CD14-positive monocyte (primary cell): ENCODE measurements around the gene LRRC28. TPM values are rescaled to one million over a fixed set of nuclear protein-coding genes. Genes with fewer than 3 reads are reported as not detected.

ENCODE experiments used
- DNase-seq, 3 donors: peaks; one replicate each; pipeline ENCODE4 v3.0.0-alpha.2; 2011 to 2022
- H2AFZ ChIP-seq: 2 replicates; pipeline ENCODE4 v1.6.0; 2012; ENCODE audit warnings: mild to moderate bottlenecking, low read depth, low read length, inconsistent platforms; ENCODE audit not compliant: insufficient read depth, poor library complexity, severe bottlenecking
- H3K27ac ChIP-seq, 2 donors: 1 replicate in 1 of 2; 2 replicates in 1 of 2; pipeline ENCODE4 v1.5.1; 2012 to 2013; ENCODE audit warnings: low read length in 2 of 2, control low read depth in 1 of 2, inconsistent platforms in 1 of 2, low read depth in 1 of 2, mild to moderate bottlenecking in 1 of 2
- H3K27me3 ChIP-seq, 2 donors: one replicate each; pipeline versions ENCODE4 v1.6.0 to v1.6.1; 2011 to 2013; ENCODE audit warnings: low read length in 2 of 2; ENCODE audit not compliant: control insufficient read depth in 2 of 2, insufficient read depth in 2 of 2
- H3K36me3 ChIP-seq, 2 donors: replicated peaks in 1 of 2; 1 replicate in 1 of 2; 2 replicates in 1 of 2; pipeline versions ENCODE4 v1.5.1 to v1.6.1; 2012 to 2013; ENCODE audit warnings: low read length in 2 of 2, control low read depth in 1 of 2, inconsistent platforms in 1 of 2, mild to moderate bottlenecking in 1 of 2; ENCODE audit not compliant: insufficient read depth in 2 of 2, control insufficient read depth in 1 of 2
- H3K4me1 ChIP-seq, 2 donors: 1 replicate in 1 of 2; 2 replicates in 1 of 2; pipeline versions ENCODE4 v1.5.1 to v1.6.1; 2012 to 2013; ENCODE audit warnings: low read length in 2 of 2, control low read depth in 1 of 2, inconsistent platforms in 1 of 2, mild to moderate bottlenecking in 1 of 2, moderate library complexity in 1 of 2; ENCODE audit not compliant: insufficient read depth in 2 of 2, control insufficient read depth in 1 of 2
- H3K4me2 ChIP-seq: replicated peaks from 2 replicates; pipeline ENCODE3; 2012; ENCODE audit warnings: low read length, moderate library complexity, mild to moderate bottlenecking; ENCODE audit not compliant: poor library complexity, severe bottlenecking; ENCODE audit errors: extremely low read depth
- H3K4me3 ChIP-seq, 3 experiments: fragments of 200-600 bp in 1 of 3; sonication (generic) in 1 of 3; replicated peaks in 1 of 3; 1 replicate in 2 of 3; 2 replicates in 1 of 3; pipeline ENCODE4 v1.5.1; 2011 to 2013; ENCODE audit warnings: low read length in 3 of 3, mild to moderate bottlenecking in 3 of 3, control low read depth in 2 of 3, low read depth in 2 of 3, inconsistent platforms in 1 of 3, moderate library complexity in 1 of 3
- H3K79me2 ChIP-seq: 2 replicates; pipeline ENCODE4 v1.6.0; 2012; ENCODE audit warnings: mild to moderate bottlenecking, control low read depth, inconsistent platforms, low read length, moderate library complexity; ENCODE audit not compliant: insufficient read depth
- H3K9ac ChIP-seq: 2 replicates; pipeline ENCODE4 v1.6.0; 2017; ENCODE audit warnings: low read length, mild to moderate bottlenecking; ENCODE audit not compliant: insufficient read depth, poor library complexity, severe bottlenecking
- H3K9me3 ChIP-seq, 2 donors: replicated peaks in 1 of 2; 1 replicate in 1 of 2; 2 replicates in 1 of 2; pipeline versions ENCODE4 v1.5.1 to v1.6.1; 2012 to 2013; ENCODE audit warnings: low read length in 2 of 2, control low read depth in 1 of 2; ENCODE audit not compliant: control insufficient read depth in 1 of 2, insufficient read depth in 1 of 2
- H4K20me1 ChIP-seq: 2 replicates; pipeline ENCODE4 v1.6.0; 2012; ENCODE audit warnings: mild to moderate bottlenecking, low read length, control low read depth, moderate library complexity; ENCODE audit not compliant: insufficient read depth
- H3K27ac Mint-ChIP-seq, 7 donors: one replicate each; pipeline ENCODE4 v1.8.0; 2020; ENCODE audit warnings: mild to moderate bottlenecking in 7 of 7, mixed read lengths in 7 of 7, moderate library complexity in 6 of 7, inconsistent platforms in 2 of 7
- H3K27me3 Mint-ChIP-seq, 3 donors: one replicate each; pipeline ENCODE4 v1.8.0; 2021 to 2022; ENCODE audit warnings: low read depth in 3 of 3, mild to moderate bottlenecking in 3 of 3, mixed read lengths in 3 of 3, moderate library complexity in 3 of 3, inconsistent platforms in 1 of 3
- H3K36me3 Mint-ChIP-seq, 2 donors: one replicate each; pipeline ENCODE4 v1.8.0; 2020; ENCODE audit warnings: mixed read lengths in 2 of 2, inconsistent platforms in 1 of 2, mild to moderate bottlenecking in 1 of 2
- H3K4me1 Mint-ChIP-seq: one replicate; pipeline ENCODE4 v1.8.0; 2020; ENCODE audit warnings: mild to moderate bottlenecking, mixed read lengths
- H3K4me3 Mint-ChIP-seq, 2 donors: one replicate each; pipeline ENCODE4 v1.8.0; 2020; ENCODE audit warnings: mild to moderate bottlenecking in 2 of 2, mixed read lengths in 2 of 2, moderate library complexity in 1 of 2
- H3K9me3 Mint-ChIP-seq, 7 donors: one replicate each; pipeline ENCODE4 v1.8.0; 2020 to 2022; ENCODE audit warnings: mixed read lengths in 7 of 7, mild to moderate bottlenecking in 6 of 7, moderate library complexity in 6 of 7, inconsistent platforms in 2 of 7
- WGBS: methylation state at CpG from one replicate; pipeline ENCODE4 v1.1.5; 2013; ENCODE audit warnings: missing lambda C conversion rate; ENCODE audit not compliant: insufficient coverage; 5-methylcytosine and 5-hydroxymethylcytosine counted together
- intact Hi-C, 2 donors: fragments of 100-400 bp; cut with micrococcal nuclease; formaldehyde crosslinking; loops; one replicate each; pipeline versions ENCODE4 v1.15.0 to v1.15.1; 2023
- polyA plus RNA-seq, 3 donors: library from polyadenylated mRNA; depleted of rRNA in 1 of 3; unstranded in 2 of 3; stranded (reverse) in 1 of 3; fragments of 300-500 nt in 2 of 3; fragments of >200 nt in 1 of 3; fragmentation: Illumina TruSeq in 2 of 3; gene quantifications; 1 replicate in 2 of 3; 2 replicates in 1 of 3; pipeline ENCODE4 v1.2.3, GENCODE V29; 2012 to 2021
- TF ChIP-seq, protein P1 (sequence below): fragments of 200-600 bp; IDR thresholded peaks from one replicate; pipeline ENCODE4 v1.8.0; 2022; ENCODE audit warnings: antibody characterized with exemption, mild to moderate bottlenecking

The LRRC28 gene
- polyA plus RNA-seq, 3 donors = 18.6 to 25.3 (median 19.8) TPM

DNA sequence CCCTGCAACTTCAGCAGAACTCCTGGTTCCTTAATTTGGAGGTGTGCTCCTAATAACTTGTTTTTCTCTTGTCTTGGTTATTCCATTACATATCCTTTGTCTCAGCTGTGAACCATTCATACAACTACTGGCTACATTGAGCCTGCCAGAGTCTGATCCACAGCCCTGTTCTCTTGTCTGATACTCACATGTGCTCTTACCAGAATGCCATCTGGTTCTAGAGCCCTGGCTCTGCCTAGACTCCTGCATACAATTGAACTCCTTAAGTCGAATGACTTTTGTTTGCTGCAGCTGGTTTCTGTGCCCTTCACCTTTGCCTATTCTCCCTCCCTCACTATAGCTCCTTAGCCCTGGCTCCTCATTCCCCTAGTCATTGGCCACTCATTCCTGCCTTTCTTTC lies 85.5 kb downstream of the LRRC28 start:
- Mint-ChIP-seq H3K36me3 (peaks cover 10 to 22% of the 10 kb centered on the region in 2 donors), H3K9me3 (no peaks in the 10 kb centered on the region), H3K27me3 (no peaks in the 10 kb centered on the region), H3K4me3 (no peak overlapping the region), H3K27ac (peak overlapping the region in 2 of 7 donors; percentile 8 to 41), H3K4me1 (no peaks in the 10 kb centered on the region)
- H3K9me3 ChIP-seq = no peaks in the 10 kb centered on the region
- WGBS = 100% methylated on average over 1 of the region's 1 CpG
- no peak overlapping the region for H3K4me3 ChIP-seq
- H4K20me1 ChIP-seq = no peaks in the 10 kb centered on the region
- H3K27ac ChIP-seq = no peak overlapping the region
- H3K9ac ChIP-seq = no peak overlapping the region
- no peak overlapping the region for H3K4me2 ChIP-seq
- no peak for DNase-seq
- intact Hi-C loops = no loop called here
- no peaks in the 10 kb centered on the region for H3K79me2 ChIP-seq
- no peaks in the 10 kb centered on the region for H3K4me1 ChIP-seq
- no peaks in the 10 kb centered on the region for H3K36me3 ChIP-seq
- TF ChIP-seq, protein P1, sequence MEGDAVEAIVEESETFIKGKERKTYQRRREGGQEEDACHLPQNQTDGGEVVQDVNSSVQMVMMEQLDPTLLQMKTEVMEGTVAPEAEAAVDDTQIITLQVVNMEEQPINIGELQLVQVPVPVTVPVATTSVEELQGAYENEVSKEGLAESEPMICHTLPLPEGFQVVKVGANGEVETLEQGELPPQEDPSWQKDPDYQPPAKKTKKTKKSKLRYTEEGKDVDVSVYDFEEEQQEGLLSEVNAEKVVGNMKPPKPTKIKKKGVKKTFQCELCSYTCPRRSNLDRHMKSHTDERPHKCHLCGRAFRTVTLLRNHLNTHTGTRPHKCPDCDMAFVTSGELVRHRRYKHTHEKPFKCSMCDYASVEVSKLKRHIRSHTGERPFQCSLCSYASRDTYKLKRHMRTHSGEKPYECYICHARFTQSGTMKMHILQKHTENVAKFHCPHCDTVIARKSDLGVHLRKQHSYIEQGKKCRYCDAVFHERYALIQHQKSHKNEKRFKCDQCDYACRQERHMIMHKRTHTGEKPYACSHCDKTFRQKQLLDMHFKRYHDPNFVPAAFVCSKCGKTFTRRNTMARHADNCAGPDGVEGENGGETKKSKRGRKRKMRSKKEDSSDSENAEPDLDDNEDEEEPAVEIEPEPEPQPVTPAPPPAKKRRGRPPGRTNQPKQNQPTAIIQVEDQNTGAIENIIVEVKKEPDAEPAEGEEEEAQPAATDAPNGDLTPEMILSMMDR = no peak
- H2AFZ ChIP-seq = no peak overlapping the region
- H3K27me3 ChIP-seq = no peaks in the 10 kb centered on the region

DNA sequence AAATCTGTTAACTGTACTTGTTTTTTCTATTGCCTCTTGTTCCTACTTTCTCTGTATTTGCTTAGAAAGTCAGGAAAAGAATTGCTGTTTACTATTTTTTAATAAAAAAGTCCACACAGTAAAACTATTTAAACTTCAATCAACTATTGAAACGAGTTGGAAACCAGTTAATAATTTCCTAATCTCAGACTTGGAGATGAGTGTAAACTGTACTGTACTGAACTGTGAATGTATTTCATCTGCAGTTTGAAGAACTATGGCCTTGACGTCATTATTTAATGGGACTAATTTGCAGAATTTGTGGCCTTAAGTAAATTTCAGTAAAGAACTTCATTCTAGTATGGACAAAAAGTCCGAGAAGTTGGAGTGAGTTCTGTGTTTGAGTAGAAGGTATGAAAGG lies 89.1 kb downstream of the LRRC28 start:
- Histone ChIP-seq H3K4me2 (no peak overlapping the region), H3K9me3 (no peaks in the 10 kb centered on the region), H3K4me1 (no peaks in the 10 kb centered on the region), H3K27me3 (no peaks in the 10 kb centered on the region), H2AFZ (no peak overlapping the region), H3K9ac (no peak overlapping the region), H3K79me2 (no peaks in the 10 kb centered on the region), H3K4me3 (no peak overlapping the region), H4K20me1 (no peaks in the 10 kb centered on the region), H3K36me3 (no peaks in the 10 kb centered on the region), H3K27ac (no peak overlapping the region)
- Mint-ChIP-seq H3K27ac (no peak overlapping the region), H3K36me3 (peaks cover 6 to 22% of the 10 kb centered on the region in 2 donors), H3K27me3 (no peaks in the 10 kb centered on the region), H3K4me1 (no peaks in the 10 kb centered on the region), H3K4me3 (no peak overlapping the region), H3K9me3 (no peaks in the 10 kb centered on the region)
- intact Hi-C loops = no loop called here
- TF ChIP-seq, protein P1 = no peak
- no peak for DNase-seq
- 100% methylated on average over 2 of the region's 3 CpGs for WGBS
